Measurements from ENCODE around the gene SELP.
"Not testable (repeated sequence)": the region's sequence is repeated elsewhere in the genome, so short reads cannot be mapped to it uniquely, and the experiment has no call there.

The SELP gene

GRCh38 chr1:169630006-169630405 lies at the start of gene SELP:
SELP (minus strand) TSS chr1:169630124; CDS start chr1:169630074, 50 bp downstream.
- no peak within 1 kb of the TSS for H3K4me3 ChIP-seq (replicated peaks in 1 of 2; ENCODE audit: low read depth in 2 of 2, low read length in 2 of 2)
- DNase-seq (ENCODE audit: low read depth in 2 of 2), result peak in 1 of 2 donors; percentile 22
- TF ChIP-seq CTCF (IDR thresholded peaks at IDR 0.05; ENCODE audit: low read depth, low read length), result no peak

DNA sequence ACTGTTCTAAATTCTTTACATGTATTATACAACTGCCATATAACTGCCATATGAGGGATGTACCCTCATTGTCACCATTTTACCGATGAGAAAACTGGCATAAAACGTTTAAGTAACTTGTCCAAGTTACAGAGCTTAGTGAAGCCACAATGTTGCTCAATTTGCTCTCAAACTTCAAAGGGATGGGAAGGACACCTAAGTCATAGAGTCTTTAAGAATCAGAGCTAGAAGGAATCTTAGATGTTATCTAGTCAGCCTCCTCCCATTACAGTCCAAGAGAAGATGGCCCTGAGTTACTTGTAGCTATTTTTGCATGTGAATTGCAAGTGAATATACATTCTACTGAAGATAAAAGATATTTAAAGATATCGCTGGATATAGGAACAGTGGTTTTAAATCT lies 49.8 kb upstream of the SELP start:
- no peak for TF ChIP-seq CTCF (IDR thresholded peaks at IDR 0.05; ENCODE audit: low read depth, low read length)
- no peak overlapping the region for H3K4me3 ChIP-seq (replicated peaks in 1 of 2; ENCODE audit: low read depth in 2 of 2, low read length in 2 of 2)
- DNase-seq (ENCODE audit: low read depth in 2 of 2), result no peak

DNA sequence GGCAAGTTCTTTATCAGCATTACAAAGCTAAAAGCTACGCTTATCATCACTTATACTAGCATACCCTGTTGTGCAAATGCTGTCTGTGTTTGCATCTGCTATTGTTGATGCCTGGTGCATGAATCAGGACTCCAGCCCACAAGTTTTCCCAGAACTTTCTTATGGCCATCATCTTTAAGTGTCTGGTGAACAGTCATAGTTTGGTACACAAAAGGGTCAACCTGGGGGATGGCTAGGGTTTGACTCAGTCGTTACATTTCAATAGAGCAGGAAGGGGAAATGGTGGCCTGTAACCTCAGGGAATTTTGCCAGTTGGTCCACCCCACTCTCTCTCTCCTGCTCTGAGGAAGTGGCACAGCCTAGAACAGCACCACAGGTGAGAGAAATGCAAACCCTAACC lies 46.1 kb upstream of the SELP start:
- DNase-seq (ENCODE audit: low read depth in 2 of 2), result peak; percentile 85 to 89
- H3K4me3 ChIP-seq (replicated peaks in 1 of 2; ENCODE audit: low read depth in 2 of 2, low read length in 2 of 2), result no peak overlapping the region
- no peak for TF ChIP-seq CTCF (IDR thresholded peaks at IDR 0.05; ENCODE audit: low read depth, low read length)

GRCh38 chr1:169670836-169671235 lies 40.9 kb upstream of the SELP start:
- H3K4me3 ChIP-seq (replicated peaks in 1 of 2; ENCODE audit: low read depth in 2 of 2, low read length in 2 of 2), result no peak overlapping the region
- TF ChIP-seq CTCF (IDR thresholded peaks at IDR 0.05; ENCODE audit: low read depth, low read length), result no peak

GRCh38 chr1:169670244-169670643 lies 40.3 kb upstream of the SELP start:
- not testable (repeated sequence) for H3K4me3 ChIP-seq (replicated peaks in 1 of 2; ENCODE audit: low read depth in 2 of 2, low read length in 2 of 2); DNase-seq (ENCODE audit: low read depth in 2 of 2)

More at GRCh38 chr1:169670836-169671235, 40.9 kb upstream of the SELP start:
- DNase-seq (ENCODE audit: low read depth in 2 of 2), result peak in 1 of 2 donors; percentile 61

DNA sequence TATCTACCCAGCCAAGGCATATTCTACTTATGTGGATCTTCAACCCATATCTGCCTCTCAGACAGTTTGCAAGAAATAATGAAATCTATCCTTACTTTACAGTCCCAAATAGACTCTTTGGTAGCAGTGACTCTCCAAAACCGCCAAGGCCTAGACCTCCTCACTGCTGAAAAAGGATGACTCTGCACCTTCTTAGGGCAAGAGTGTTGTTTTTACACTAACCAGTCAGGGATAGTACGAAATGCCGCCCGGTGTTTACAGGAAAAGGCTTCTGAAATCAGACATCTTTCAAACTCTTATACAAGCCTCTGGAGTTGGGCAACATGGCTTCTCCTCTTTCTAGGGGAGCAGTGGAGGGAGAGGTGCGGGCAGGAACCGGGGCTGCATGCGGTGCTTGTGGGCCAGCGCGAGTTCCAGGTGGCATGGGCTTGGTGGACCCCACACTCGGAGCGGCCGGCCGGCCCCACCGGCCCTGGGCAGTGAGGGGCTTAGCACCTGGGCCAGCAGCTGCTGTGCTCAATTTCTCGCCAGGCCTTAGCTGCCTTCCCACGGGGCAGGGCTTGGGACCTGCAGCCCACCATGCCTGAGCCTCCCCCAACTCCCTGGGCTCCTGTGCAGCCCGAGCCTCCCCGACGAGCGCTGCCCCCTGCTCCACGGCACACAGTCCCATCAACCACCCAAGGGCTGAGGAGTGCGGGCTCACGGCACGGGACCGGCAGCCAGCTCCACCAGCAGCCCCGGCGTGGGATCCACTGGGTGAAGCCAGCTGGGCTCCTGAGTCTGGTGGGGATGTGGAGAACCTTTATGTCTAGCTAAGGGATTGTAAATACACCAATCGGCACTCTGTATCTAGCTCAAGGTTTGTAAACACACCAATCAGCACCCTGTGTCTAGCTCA lies 38.0 kb upstream of the SELP start:
- H3K4me3 ChIP-seq (replicated peaks in 1 of 2; ENCODE audit: low read depth in 2 of 2, low read length in 2 of 2); DNase-seq (ENCODE audit: low read depth in 2 of 2): not testable (repeated sequence)

DNA sequence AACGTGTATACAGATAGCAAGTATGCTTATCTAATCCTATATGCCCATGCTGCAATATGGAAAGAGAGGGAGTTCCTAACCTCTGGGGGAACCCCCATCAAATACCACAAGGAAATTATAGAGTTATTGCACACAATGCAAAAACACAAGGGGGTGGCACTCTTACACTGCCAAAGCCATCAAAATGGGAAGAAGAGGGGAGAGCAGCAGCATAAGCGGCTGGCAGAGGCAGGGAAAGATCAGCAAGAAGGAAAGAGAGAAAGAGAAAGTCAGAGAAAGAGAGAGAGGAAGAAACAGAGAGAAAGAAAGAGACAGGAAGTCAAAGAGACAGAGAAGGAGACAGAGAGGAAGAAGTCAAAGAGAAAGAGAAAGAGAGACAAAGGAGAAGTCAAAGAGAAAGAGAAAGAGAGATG lies 37.3 kb upstream of the SELP start:
- DNase-seq (ENCODE audit: low read depth in 2 of 2); H3K4me3 ChIP-seq (replicated peaks in 1 of 2; ENCODE audit: low read depth in 2 of 2, low read length in 2 of 2): not testable (repeated sequence)

GRCh38 chr1:169662680-169663079 lies 32.8 kb upstream of the SELP start:
- not testable (repeated sequence) for DNase-seq (ENCODE audit: low read depth in 2 of 2); H3K4me3 ChIP-seq (replicated peaks in 1 of 2; ENCODE audit: low read depth in 2 of 2, low read length in 2 of 2)

DNA sequence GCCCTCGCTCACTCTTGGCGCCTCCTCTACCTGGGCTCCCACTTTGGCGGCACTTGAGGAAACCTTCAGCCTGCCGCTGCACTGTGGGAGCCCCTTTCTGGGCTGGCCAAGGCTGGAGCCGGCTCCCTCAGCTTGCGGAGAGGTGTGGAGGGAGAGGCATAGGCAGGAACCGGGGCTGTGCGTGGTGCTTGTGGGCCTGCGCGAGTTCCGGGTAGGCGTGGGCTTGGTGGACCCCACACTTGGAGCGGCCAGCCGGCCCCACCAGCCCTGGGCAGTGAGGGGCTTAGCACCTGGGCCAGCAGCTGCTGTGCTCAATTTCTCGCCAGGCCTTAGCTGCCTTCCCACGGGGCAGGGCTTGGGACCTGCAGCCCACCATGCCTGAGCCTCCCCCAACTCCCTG lies 31.1 kb upstream of the SELP start:
- DNase-seq (ENCODE audit: low read depth in 2 of 2); H3K4me3 ChIP-seq (replicated peaks in 1 of 2; ENCODE audit: low read depth in 2 of 2, low read length in 2 of 2): not testable (repeated sequence)

- H3K4me3 ChIP-seq (replicated peaks in 1 of 2; ENCODE audit: low read depth in 2 of 2, low read length in 2 of 2); DNase-seq (ENCODE audit: low read depth in 2 of 2): not testable (repeated sequence)
Observed at GRCh38 chr1:169658777-169659176, 28.9 kb upstream of the SELP start.
